CD4-positive, alpha-beta T cell (primary cell): ENCODE measurements around the gene STRA6. TPM values are rescaled to one million over a fixed set of nuclear protein-coding genes. Genes with fewer than 3 reads are reported as not detected.

Experiments
- ATAC-seq: fragments of 200-7000 bp; cut with Tn5 transposase; one replicate; pipeline ENCODE4 v1.10.0; 2022; ENCODE audit warnings: mild to moderate bottlenecking; ENCODE audit not compliant: poor library complexity
- CTCF ChIA-PET: fragments of 350-600 bp; sonication (Branson Sonifier 250); formaldehyde crosslinking; loops from one replicate; lab custom pipeline; 2021; ENCODE audit warnings: antibody characterized with exemption, inconsistent platforms; lab: Charles Lee
- POLR2A ChIA-PET: fragments of 350-600 bp; sonication (Branson Sonifier 250); formaldehyde crosslinking; loops from one replicate; lab custom pipeline; 2021; ENCODE audit warnings: antibody characterized with exemption, inconsistent platforms; lab: Charles Lee
- DNase-seq, 14 experiments: peaks; one replicate each; pipeline ENCODE4 v3.0.0-alpha.2; 2013 to 2020; ENCODE audit warnings: mixed read lengths in 2 of 14
- H3K27ac ChIP-seq, 2 donors: one replicate each; pipeline versions ENCODE4 v1.5.1 to v1.7.0; 2013; ENCODE audit warnings: low read length in 2 of 2, low read depth in 1 of 2, mild to moderate bottlenecking in 1 of 2
- H3K27me3 ChIP-seq, 2 experiments: 1 replicate in 1 of 2; 2 replicates in 1 of 2; pipeline versions ENCODE4 v1.6.1 to v1.7.0; 2013; ENCODE audit warnings: low read length in 2 of 2, control low read depth in 1 of 2, mild to moderate bottlenecking in 1 of 2, moderate library complexity in 1 of 2; ENCODE audit not compliant: insufficient read depth in 2 of 2, control insufficient read depth in 1 of 2
- H3K36me3 ChIP-seq: one replicate; pipeline ENCODE4 v1.6.1; 2013; ENCODE audit warnings: low read length, control low read depth; ENCODE audit not compliant: insufficient read depth
- H3K4me1 ChIP-seq: one replicate; pipeline ENCODE4 v1.6.1; 2013; ENCODE audit warnings: low read length, control low read depth; ENCODE audit not compliant: insufficient read depth
- H3K4me3 ChIP-seq: one replicate; pipeline ENCODE4 v1.5.1; 2013; ENCODE audit warnings: mild to moderate bottlenecking, low read length, moderate library complexity
- H3K9me3 ChIP-seq, 2 experiments: 1 replicate in 1 of 2; 2 replicates in 1 of 2; pipeline versions ENCODE4 v1.6.1 to v1.7.0; 2013; ENCODE audit warnings: low read length in 2 of 2, mild to moderate bottlenecking in 2 of 2, control low read depth in 1 of 2, moderate library complexity in 1 of 2; ENCODE audit not compliant: control insufficient read depth in 1 of 2, insufficient read depth in 1 of 2
- H3K27ac Mint-ChIP-seq: one replicate; pipeline ENCODE4 v1.8.0; 2020; ENCODE audit warnings: mixed read lengths
- H3K27me3 Mint-ChIP-seq: one replicate; pipeline ENCODE4 v1.8.0; 2021; ENCODE audit warnings: mixed read lengths
- H3K36me3 Mint-ChIP-seq: one replicate; pipeline ENCODE4 v1.8.0; 2021; ENCODE audit warnings: low read depth, mixed read lengths
- H3K4me1 Mint-ChIP-seq: one replicate; pipeline ENCODE4 v1.8.0; 2021; ENCODE audit warnings: low read depth, mixed read lengths
- H3K4me3 Mint-ChIP-seq: one replicate; pipeline ENCODE4 v1.8.0; 2020; ENCODE audit warnings: mild to moderate bottlenecking, mixed read lengths
- H3K9me3 Mint-ChIP-seq: one replicate; pipeline ENCODE4 v1.8.0; 2020; ENCODE audit warnings: mixed read lengths
- intact Hi-C, 2 experiments: fragments of 100-400 bp; cut with DNase I in 1 of 2; cut with micrococcal nuclease in 1 of 2; formaldehyde crosslinking; loops; one replicate each; pipeline versions ENCODE4 v1.15.1 to v1.9.0; 2023 to 2025; cut with DNase I, micrococcal nuclease
- total RNA-seq, 174 experiments: library from RNA in 2 of 174; stranded (reverse) in 2 of 174; gene quantifications; one replicate each; pipeline ENCODE4 v1.2.3 and lab custom pipeline; 2021 to 2026
- TF ChIP-seq, protein P1 (sequence below): fragments of 200-600 bp; IDR thresholded peaks from one replicate; pipeline ENCODE4 v1.8.0; 2022; ENCODE audit warnings: antibody characterized with exemption, mild to moderate bottlenecking

Gene STRA6
- total RNA-seq, 2 experiments from 2014 or later, result not detected

DNA sequence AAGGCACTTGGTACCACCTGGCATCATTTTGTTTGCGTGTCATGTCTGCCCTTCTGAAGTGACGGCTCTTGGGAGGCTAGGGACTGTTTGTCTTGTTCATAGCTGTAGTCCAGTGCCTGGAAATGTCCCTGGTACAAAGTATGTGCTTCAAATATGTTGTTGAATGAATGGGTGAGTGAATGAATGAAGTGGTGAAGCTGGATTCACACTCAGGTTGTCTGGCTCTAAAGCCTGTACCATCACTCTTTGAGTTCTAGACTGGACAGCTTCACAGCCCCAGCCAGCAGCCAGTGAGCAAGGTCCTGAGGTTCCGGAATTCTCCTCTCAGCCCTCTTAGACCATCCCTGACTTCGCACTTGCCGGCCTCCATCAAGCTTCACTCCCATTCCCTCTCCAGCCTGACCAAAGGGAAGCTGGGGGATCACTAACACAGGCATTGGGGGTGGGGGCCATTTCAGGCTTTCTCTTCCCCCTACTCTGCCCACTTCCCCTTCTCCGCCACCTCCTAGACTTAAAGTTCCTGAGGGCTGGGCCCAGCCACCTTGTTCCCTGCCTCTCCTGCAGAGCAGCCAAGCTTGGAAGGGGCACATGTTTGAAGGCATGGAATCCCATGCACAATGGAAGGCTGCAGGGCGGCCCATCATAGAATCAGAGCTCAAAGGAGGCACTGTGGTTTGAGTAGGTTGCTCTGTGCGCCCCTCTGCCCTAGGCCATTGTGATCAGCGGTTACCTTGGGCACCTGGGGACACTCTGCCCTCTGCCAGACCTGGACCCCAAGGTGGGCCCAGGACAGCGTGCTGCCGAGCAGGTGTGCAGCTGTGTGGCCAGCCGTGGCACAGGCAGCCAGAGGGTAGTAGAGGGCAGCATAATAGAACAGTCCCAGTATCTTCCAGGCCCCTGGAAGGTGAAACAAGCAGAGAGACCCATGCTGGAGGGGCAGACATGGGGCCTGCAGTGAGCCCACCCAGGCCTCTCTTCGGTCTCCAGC lies 7.7 kb downstream of the STRA6 start:
- DNase-seq, result no peak
- no peaks in the 10 kb centered on the region for H3K9me3 Mint-ChIP-seq
- no peak overlapping the region for H3K4me3 ChIP-seq
- CTCF ChIA-PET, result no interaction called here
- H3K4me1 Mint-ChIP-seq, result no peaks in the 10 kb centered on the region
- no peaks in the 10 kb centered on the region for H3K4me1 ChIP-seq
- no peak overlapping the region for H3K4me3 Mint-ChIP-seq
- H3K27ac Mint-ChIP-seq, result no peak overlapping the region
- no peaks in the 10 kb centered on the region for H3K9me3 ChIP-seq
- no peaks in the 10 kb centered on the region for H3K36me3 Mint-ChIP-seq
- H3K27ac ChIP-seq, result no peak overlapping the region
- intact Hi-C loops, result no loop called here
- POLR2A ChIA-PET, result no interaction called here
- peaks cover 4% of the 10 kb centered on the region for H3K27me3 Mint-ChIP-seq
- no peaks in the 10 kb centered on the region for H3K36me3 ChIP-seq
- ATAC-seq, result no peak
- H3K27me3 ChIP-seq, result no peaks in the 10 kb centered on the region
- TF ChIP-seq, protein P1, sequence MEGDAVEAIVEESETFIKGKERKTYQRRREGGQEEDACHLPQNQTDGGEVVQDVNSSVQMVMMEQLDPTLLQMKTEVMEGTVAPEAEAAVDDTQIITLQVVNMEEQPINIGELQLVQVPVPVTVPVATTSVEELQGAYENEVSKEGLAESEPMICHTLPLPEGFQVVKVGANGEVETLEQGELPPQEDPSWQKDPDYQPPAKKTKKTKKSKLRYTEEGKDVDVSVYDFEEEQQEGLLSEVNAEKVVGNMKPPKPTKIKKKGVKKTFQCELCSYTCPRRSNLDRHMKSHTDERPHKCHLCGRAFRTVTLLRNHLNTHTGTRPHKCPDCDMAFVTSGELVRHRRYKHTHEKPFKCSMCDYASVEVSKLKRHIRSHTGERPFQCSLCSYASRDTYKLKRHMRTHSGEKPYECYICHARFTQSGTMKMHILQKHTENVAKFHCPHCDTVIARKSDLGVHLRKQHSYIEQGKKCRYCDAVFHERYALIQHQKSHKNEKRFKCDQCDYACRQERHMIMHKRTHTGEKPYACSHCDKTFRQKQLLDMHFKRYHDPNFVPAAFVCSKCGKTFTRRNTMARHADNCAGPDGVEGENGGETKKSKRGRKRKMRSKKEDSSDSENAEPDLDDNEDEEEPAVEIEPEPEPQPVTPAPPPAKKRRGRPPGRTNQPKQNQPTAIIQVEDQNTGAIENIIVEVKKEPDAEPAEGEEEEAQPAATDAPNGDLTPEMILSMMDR, result no peak

DNA sequence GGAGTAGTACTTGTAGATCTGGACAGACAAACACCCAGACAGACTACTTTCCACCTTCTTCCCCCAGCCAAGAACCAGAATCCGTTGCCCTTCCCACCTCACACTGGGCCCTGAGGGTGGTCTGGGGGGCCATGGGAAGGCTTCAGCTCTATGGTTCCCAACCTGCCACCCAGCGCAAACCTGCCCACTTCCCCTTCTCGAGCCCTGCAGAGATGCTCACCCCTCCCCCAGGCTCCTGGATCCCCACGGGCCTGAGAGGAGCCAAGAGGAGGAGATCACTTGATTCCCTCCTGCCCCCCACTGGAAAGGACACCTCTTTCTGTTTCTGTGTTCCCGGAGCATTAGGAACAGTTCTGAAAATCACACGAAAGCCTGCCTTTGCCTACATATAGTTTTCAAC lies 8.7 kb downstream of the STRA6 start:
- ChIA-PET CTCF (no interaction called here), POLR2A (no interaction called here)
- no peaks in the 10 kb centered on the region for H3K9me3 ChIP-seq
- H3K4me3 ChIP-seq, result no peak overlapping the region
- H3K36me3 ChIP-seq, result no peaks in the 10 kb centered on the region
- TF ChIP-seq, protein P1, result no peak
- no peaks in the 10 kb centered on the region for H3K4me1 ChIP-seq
- H3K27ac Mint-ChIP-seq, result no peak overlapping the region
- H3K9me3 Mint-ChIP-seq, result no peaks in the 10 kb centered on the region
- H3K36me3 Mint-ChIP-seq, result no peaks in the 10 kb centered on the region
- intact Hi-C loops, result no loop called here
- H3K4me1 Mint-ChIP-seq, result no peaks in the 10 kb centered on the region
- no peak overlapping the region for H3K4me3 Mint-ChIP-seq
- ATAC-seq (no peak), DNase-seq (no peak)
- H3K27ac ChIP-seq, result no peak overlapping the region
- H3K27me3 Mint-ChIP-seq, result no peaks in the 10 kb centered on the region
- no peaks in the 10 kb centered on the region for H3K27me3 ChIP-seq

DNA sequence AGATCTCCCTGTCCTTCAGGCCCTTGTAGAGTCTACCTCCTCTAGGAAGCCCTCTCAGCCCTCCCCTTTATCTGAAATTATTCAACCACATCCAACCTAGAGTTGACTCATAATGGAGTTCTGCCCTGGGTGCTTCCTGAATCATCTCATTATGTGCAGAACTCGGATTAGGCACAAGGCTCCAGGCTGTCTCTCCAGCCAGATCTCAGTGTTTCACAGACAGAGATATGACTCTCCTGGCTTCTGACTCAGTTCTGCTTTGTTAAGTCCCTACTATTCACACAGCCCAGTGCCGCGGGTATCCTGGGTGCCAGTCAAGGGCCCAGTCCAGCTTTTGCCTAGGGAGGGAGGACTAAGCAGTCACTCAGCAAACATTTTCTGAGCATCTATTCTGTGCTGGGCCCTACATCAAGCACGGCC lies 9.3 kb downstream of the STRA6 start:
- no peak for ATAC-seq
- TF ChIP-seq, protein P1, result no peak
- Mint-ChIP-seq H3K9me3 (no peaks in the 10 kb centered on the region), H3K4me1 (no peaks in the 10 kb centered on the region), H3K27me3 (no peaks in the 10 kb centered on the region), H3K4me3 (no peak overlapping the region), H3K27ac (no peak overlapping the region), H3K36me3 (no peaks in the 10 kb centered on the region)
- CTCF ChIA-PET, result no interaction called here
- DNase-seq, result no peak
- Histone ChIP-seq H3K4me1 (no peaks in the 10 kb centered on the region), H3K4me3 (no peak overlapping the region), H3K27me3 (no peaks in the 10 kb centered on the region), H3K27ac (no peak overlapping the region), H3K9me3 (no peaks in the 10 kb centered on the region), H3K36me3 (no peaks in the 10 kb centered on the region)
- POLR2A ChIA-PET, result no interaction called here
- intact Hi-C loops, result no loop called here
